NCI-H2029 (cell line): ENCODE results near the gene ABHD17A.

Experiments used
- DNase-seq: peaks from one replicate; lab custom pipeline; 2025; lab: John Stamatoyannopoulos, UW

Gene ABHD17A

GRCh38 chr19:1839658-1840540 is 45.4 kb downstream of the ABHD17A start:
- DNase-seq = no peak

GRCh38 chr19:1837625-1838105 is 47.6 kb downstream of the ABHD17A start:
- no peak for DNase-seq

GRCh38 chr19:1837222-1837565 is 48.1 kb downstream of the ABHD17A start:
- no peak for DNase-seq

GRCh38 chr19:1836458-1837221 is 48.7 kb downstream of the ABHD17A start:
- no peak for DNase-seq

- DNase-seq = no peak
Observed at GRCh38 chr19:1833540-1833939, 51.8 kb downstream of the ABHD17A start.

GRCh38 chr19:1832046-1832663 is 53.1 kb downstream of the ABHD17A start:
- DNase-seq = no peak

GRCh38 chr19:1830978-1831377 is 54.3 kb downstream of the ABHD17A start:
- no peak for DNase-seq

- no peak for DNase-seq
Observed at GRCh38 chr19:1830568-1830967, 54.7 kb downstream of the ABHD17A start.

GRCh38 chr19:1829958-1830357 is 55.3 kb downstream of the ABHD17A start:
- DNase-seq = no peak

GRCh38 chr19:1828279-1829238 is 56.7 kb downstream of the ABHD17A start:
- no peak for DNase-seq

GRCh38 chr19:1827566-1828278 is 57.6 kb downstream of the ABHD17A start:
- DNase-seq = no peak
